ENCODE results near the gene SURF1.
"Not testable (repeated sequence)": the region's sequence is repeated elsewhere in the genome, so short reads cannot be mapped to it uniquely, and the experiment has no call there.

The SURF1 gene

DNA sequence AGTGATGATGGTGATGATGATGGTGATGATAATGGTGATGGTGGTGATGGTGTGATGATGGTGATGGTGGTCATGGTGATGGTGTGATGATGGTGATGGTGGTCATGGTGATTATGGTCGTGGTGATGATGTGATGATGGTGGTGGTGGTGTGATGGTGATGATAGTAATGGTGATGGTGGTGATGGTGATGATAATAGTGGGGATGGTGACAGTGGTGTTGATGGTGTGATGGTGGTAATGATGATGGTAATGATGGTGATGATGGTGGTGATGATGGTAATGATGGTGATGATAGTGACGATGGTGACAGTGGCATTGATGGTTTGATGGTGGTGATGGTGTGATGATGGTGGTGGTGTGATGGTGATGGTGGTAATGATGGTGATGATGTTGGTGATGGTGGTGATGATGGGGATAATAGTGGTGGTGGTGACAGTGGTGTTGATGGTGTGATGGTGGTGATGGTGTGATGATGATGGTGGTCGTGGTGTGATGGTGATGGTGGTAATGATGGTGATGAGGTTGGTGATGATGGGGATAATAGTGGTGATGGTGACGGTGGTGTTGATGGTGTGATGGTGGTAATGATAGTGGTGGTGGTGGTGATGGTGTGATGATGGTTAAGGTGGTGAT lies 26.3 kb upstream of the SURF1 start:
- no peak for DNase-seq

DNA sequence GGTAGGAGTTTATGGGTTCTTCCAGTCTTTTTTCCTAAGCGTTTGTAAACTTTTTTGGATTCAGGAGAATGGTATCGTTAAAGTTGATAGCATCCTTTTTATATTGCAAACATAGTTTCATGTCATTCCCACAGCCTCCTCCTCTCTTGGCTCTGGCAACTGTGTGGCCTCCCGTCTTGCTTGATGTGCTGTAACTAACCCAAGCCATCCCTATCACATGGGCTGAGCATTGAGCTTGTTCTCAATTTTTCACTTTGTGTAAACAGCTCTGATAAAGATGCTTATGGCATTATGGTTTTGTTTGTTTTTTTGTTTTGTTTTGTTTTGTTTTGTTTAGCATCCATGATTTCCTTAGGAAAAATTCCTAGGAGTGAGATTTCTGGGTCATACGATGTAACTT lies 24.4 kb upstream of the SURF1 start:
- no peak for DNase-seq

DNA sequence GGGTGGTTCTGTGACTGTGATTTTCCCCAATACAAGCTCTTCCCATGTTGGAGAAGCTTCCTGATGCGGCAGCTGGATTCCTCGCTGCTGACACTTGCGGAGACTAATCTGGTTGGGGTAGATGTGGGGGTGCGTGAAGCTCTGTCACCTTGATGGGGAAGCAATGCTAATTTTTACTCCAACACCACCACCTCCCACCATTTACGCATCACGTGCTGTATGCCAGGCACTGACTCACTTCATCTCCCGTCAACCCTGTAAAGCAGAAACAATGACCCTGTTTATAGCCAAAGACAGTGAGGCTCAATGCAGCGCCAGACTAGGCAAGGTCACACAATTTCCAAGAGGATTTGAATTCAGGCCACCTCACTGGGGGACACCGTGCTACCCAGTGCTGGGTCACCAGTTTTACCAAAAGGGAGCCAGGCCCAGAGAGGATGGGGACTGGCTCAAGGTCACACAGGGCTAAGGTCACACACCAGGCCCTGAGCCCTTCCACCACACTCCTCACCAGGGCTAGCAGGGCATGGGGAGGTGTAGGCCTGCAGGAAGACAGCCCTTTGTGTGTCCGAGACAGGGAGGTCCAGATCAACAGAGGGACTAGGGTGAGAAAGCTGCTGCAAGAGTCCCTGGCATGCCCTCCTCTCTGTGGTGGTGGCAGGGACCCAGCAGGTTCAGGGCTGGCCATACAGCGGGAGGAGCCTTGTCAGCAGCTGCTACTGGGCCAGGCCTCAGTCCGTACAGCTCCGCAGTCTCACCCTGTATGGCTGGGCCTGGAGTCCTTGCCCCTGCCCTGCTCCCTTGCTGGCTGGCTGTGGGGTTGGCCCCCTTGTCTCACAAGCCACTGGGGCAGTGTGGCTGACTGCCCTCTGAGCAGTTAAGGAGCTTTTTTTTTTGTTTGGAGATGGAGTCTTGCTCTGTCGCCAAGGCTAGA lies 23.1 kb upstream of the SURF1 start:
- DNase-seq: no peak

- no peak for DNase-seq
Measured at GRCh38 chr9:133378408-133378962, 22.2 kb upstream of the SURF1 start.

GRCh38 chr9:133377721-133378216 lies 21.5 kb upstream of the SURF1 start:
- no peak for DNase-seq

GRCh38 chr9:133377280-133377679 lies 21.0 kb upstream of the SURF1 start:
- DNase-seq: not testable (repeated sequence)

DNA sequence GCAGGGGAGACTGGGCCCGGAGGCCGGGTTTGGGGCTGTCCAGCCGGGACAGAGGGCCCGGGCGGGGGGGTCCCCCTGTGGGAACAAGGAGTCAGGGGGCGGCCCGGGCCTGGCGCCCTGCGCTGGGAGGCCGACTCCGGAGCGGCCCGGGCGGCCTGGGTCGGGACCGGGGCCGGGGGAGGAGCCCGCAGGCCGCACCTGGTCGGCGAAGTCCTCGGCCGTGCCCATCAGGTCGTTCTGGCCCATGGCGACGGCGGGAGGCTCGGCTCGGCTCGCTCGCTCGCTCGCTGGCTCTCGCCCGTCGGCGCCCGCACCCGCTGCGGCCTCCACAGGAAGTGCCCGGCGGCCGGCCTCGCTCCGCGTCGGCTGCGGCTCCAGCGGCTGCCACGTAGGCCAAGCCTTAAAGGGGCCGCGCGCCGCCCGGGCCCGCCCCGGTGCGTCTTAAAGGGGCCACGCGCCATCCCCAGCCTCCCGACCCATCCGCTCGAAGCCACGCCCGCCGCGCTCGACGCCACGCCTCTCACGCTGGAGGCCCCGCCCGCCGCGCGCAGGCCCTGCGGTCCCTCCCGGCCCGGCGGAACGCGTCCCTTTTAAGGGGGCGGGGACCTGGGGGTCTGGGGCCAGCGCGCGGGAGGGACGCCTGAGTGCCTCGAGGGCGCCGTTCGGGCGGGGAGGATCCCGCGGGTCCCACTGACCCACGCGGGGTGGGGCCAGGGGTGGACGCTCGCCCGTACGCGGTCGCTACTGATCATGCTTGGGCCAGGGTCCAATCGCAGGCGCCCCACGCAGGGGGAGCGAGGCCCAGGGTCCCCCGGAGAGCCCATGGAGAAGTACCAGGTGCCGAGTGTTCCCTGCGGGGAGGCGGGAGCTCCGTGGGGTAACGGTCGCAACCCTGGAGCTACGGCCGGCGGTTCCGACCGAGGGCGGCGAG lies 19.7 kb upstream of the SURF1 start, which contains the start of the genes STKLD1 and SURF4:
STKLD1 (plus strand) TSS at position 643 of the 931 bp plus-strand sequence; CDS start at position 751, 108 bp downstream.
SURF4 (minus strand) TSS at position 337 of the 931 bp plus-strand sequence; CDS start at position 246, 91 bp downstream.
- peak; percentile 84 for DNase-seq

DNA sequence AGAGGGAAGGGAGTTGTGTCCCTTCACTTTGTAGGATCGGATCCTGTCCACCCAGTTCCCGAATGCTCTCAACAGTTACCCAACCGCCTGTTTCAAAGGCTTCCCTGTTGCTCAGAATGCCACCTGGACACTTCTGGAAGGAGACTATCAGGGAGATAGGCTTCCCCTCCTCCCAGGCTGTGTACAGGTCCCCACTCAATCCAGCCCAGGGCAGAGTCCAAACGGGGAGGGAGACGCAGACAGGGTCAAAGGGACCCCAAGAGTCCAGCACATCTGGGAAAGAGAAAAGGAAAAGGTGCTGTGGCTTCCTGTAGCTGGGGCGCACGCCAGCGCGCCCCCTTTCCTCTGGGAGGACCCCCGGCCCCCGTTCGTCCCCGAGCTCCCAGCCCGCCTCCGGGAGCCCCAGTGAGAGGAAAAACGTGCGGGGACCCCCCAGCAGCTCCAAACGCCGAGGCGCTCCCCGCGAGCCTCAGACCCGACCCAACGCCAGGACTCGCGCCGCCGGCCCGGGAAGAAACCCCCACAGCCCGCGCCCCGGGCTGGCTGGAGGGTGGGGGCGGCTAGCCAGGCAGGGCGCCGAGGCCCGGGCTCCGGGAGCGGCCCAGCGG lies 18.9 kb upstream of the SURF1 start:
- DNase-seq: no peak

DNA sequence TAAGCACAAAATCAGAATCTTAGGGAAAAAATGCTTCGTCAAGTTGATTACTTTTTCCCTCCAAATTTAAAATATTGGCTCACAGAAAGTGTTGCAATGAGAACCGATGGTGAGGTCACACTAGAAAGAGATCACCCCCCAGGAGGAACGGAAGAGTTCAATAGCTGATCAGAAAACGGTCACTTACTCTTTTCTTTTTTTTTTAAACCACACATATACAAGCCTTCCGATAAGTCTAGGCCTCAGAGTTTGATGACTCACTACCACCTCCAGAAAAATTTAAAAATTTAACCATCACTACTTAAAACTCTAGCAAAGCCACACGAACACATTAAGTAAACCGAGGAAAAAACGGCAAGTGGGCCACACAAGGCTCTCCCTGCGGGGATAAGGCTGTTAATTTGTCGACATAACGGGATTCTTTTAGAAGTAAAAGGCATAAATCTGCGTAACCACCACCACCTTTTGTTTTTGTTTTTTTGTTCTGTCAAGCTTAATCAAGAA lies 18.4 kb upstream of the SURF1 start:
- no peak for DNase-seq

DNA sequence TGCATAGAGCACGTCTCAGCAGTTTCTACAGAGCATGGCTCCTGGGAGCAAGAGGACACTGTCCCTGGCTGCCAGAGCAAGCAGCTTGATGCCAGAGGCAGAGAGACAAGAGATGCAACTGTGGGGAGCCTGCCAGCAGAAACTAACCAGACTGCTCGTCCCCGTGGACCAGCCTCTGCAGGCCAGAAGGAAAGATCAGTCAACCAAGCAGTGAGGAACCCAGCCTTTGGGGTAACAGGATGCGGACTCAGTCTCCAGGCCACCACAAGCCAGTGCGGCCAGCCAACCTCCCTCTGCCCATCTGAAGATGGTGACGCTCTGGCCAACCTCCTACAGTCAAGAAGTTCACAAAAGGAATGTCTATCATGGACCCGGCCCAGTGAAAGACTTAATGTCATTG lies 15.9 kb upstream of the SURF1 start:
- no peak for DNase-seq

- DNase-seq: no peak
Measured at GRCh38 chr9:133371261-133371711, 15.0 kb upstream of the SURF1 start.

DNA sequence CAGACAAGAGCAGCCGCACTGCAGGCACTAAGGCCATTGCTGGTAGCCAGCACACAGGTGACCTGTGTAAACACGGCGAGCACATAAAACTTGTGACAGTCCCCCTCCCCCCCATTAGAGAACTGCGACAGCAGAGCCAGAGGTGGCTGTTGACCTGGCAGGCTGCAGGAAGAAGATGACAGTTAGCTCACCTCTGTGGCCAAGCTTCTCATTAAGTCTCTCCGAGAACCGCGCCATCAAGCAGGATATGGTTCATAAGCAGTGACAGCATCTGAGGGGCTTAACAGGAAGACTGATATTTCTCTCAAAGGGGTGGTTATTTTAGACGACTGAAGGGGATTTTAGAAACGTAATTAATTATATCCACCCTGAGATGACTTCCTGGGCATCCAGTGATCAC lies 14.4 kb upstream of the SURF1 start:
- no peak for DNase-seq

- no peak for DNase-seq
Measured at GRCh38 chr9:133369933-133370332, 13.6 kb upstream of the SURF1 start.

GRCh38 chr9:133369422-133369821 lies 13.1 kb upstream of the SURF1 start:
- no peak for DNase-seq

GRCh38 chr9:133368249-133368881 lies 12.1 kb upstream of the SURF1 start:
- DNase-seq: peak; percentile 47

DNA sequence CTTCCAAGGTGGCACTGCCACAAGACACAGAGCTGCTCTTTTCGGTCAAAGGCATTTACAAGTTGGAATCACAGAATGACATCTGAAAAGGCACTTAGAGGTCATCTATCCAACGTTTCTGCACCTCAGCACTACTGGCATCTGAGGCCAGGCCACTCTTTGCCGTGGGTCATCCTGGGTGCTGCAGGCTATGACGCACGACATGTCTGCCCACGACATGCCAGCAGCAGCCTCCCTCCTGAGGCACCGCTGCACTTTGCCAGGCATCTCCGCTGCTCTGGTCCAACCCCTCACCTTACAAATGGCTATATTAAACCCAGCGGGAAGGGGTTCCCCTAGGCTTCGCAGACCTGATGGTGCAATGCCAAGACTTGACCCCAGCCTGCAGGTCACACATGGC lies 11.5 kb upstream of the SURF1 start:
- no peak for DNase-seq

- no peak for DNase-seq
Measured at GRCh38 chr9:133367221-133367620, 10.9 kb upstream of the SURF1 start.

DNA sequence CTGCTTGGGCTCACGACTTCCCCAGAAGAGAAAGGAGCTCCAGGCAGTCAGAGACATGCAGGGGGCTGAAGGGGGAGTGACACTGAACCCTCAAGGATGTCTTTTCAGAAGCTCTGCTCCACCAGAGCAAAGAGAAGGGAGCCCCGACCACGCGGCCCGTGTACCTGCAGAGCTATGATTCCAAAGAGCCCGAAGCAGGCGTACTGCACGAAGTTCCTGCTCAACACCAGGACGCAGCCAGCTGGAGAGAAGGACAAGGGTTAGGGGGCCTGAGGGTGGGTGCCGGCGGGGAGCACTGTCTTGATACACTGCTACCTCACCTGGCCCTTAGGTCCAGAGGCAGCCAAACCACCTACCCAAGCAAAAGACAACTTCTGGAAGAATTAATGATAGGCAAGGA lies 10.1 kb upstream of the SURF1 start:
- no peak for DNase-seq

- no peak for DNase-seq
Measured at GRCh38 chr9:133362359-133363044, 6.2 kb upstream of the SURF1 start.

DNA sequence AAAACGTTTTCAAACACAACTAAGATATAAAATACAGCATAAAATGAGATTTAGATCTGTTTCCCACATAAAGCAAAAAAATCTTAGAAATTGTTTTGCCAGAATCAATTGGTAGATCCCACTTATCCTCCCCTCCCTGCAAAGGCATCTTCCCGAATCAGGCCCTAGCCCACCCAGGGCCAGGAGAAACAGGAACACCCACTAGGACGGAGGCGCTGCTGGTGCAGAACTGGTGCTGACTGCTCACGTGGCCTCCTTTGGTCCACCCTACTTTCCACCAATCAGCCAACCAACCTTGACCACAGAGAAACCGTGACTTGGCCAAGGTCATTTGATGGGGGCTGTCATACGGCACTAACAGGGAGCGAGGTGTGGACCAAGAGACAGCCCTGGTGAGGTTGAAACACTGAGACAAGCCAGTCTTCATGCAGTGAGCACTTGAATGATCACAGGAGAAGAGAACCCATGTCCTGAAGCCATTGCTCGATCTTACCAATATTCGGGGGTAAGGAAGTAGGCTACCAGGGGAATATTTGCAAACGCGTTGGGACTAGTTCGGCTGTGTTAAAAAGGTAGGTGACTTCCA lies 5.3 kb upstream of the SURF1 start:
- no peak for DNase-seq

Measured in NCI-H748 treated with DMSO at 0.1 percent for 48 hours (cell line).